ENCODE measurements around the gene ECT2L.
A peak's percentile ranks its signal among the peaks of the same experiment; 100 is the strongest.

The ECT2L gene

DNA sequence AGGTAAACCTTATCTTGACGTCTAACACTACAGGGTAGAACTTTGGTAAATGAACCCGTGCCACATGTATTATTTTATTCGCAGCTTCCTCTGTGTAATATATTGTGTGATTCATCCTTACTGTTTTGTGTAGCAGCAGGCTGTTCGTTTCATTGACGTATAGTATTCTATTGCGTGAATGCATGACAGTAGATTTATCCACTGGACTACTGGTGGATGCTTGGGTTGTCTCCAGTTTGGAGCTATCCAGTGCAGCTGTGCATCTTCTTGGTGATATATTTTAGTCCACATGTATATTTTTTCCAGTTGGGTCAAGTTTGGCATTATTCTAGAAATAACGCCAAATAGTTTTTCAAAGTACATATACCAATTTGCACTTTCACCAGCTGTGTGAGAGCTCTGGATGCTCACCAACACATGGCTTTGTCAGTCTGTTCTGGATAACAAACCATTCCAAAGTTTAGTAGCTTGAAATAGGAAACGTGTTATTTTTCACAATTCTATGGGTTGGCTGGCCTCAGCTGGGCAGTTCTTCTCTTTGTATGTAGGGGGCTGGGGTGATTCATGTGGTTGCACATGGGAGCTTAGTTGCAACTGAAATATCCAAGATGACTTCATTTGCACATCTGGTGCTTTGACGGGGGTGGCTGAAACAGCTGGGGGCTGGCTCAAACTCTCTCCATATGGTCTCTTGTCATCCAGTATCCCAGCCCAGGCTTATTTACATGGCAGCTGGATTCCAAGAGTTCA is 9.3 kb downstream of the ECT2L start:
- peak; percentile 13 to 37 for DNase-seq

DNA sequence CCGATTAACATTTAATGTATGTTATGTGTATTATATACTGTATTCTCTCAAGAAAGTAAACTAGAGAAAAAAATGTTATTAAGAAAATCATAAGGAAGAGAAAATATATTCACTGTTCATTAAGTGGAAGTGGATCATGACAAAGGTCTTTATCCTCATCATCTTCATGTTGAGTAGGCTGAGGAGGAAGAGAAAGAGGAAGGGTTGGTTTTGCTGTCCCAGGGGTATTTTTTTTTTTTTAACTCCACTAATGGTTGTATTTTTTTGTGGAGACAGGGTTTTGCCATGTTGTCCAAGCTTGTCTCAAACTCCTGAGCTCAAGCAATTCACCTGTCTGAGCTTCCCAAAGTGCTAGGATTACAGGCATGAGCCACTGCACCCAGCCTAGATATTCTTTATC is 11.0 kb downstream of the ECT2L start:
- DNase-seq = peak in 1 of 2 donors; percentile 24

DNA sequence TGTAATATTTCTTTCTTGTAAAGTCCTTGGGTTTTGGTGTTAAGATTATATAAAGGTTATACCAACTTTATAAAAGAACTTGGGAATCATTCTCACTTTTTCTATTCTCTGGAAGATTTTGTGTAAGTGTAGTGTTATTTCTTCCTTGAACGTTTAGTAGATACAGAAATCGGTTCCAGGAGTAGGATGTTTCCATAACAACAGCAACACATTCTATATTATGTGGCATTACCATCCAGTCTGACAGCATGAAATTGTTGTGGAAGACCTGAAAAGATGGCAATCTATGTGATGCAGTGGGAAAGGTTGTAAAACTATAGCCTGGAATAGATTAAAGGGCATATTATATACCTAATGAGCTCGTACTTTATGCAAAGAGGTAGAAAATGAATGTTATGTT is 13.8 kb downstream of the ECT2L start:
- no peak for DNase-seq

DNA sequence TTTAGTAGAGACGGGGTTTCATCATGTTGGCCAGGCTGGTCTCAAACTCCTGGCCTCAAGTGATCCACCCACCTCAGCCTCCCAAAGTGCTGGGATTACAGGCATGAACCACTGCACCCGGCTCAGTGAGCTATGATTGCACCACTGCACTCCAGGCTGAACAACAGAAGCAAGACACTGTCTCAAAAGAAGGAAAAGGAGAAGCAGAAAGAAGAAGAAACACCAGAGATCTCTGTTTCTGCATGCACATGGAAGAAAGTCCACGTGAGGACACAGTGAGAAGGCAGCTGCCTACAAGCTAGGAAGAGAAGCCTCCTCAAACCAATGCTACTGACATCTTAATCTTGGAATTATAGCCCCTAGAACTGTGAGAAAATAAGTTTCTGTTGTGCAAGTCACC is 16.0 kb downstream of the ECT2L start:
- peak; percentile 39 to 42 for DNase-seq

DNA sequence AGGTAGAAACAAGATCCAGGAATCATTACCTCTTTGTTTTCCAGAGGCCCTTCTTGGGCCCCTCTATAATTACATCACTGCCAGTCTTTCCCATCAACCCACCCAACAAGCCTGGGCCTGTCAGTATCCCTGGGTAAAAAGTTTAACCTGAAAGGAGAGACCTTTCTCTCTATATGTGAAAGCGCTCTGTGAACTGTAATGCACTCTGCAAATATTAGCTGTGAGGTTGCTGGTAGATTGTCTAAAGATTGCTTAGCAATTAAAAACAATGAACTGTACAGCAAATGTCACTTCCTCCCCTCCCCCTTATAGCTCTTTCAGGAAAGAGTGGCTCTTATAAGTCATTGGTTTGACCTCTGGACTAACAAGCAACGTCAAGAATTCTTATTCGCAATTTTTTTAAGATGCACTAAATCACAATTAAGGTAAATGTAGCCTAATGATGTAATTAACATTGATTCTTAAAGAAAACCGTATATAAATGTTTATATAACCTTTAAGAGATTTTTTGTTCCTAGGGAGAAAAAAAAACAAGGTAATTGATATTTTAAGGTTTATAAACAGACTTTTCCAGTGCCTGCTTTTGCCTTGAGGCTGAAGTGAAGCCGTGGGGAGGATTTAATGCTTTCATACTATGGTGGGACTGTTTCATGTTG is 18.4 kb downstream of the ECT2L start:
- DNase-seq = no peak

DNA sequence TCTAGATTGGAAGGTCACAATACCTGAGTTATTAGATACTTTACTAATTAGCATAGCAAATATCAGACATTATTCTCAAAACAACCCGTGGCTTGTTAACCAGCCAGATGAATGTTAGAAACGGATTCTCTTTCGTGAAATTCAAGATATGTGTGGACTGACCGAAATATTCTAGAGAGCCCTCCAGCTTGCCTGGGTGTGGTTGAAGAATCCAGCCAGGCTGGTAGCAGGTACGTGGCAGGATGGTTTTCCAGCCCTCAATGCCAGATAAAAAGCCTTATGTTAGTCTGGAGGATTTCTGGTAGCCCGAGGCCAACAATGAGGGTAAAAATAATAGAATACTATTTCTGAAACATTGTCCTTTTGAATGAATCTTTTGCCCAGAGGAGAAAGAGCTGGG is 19.3 kb downstream of the ECT2L start:
- no peak for DNase-seq

DNA sequence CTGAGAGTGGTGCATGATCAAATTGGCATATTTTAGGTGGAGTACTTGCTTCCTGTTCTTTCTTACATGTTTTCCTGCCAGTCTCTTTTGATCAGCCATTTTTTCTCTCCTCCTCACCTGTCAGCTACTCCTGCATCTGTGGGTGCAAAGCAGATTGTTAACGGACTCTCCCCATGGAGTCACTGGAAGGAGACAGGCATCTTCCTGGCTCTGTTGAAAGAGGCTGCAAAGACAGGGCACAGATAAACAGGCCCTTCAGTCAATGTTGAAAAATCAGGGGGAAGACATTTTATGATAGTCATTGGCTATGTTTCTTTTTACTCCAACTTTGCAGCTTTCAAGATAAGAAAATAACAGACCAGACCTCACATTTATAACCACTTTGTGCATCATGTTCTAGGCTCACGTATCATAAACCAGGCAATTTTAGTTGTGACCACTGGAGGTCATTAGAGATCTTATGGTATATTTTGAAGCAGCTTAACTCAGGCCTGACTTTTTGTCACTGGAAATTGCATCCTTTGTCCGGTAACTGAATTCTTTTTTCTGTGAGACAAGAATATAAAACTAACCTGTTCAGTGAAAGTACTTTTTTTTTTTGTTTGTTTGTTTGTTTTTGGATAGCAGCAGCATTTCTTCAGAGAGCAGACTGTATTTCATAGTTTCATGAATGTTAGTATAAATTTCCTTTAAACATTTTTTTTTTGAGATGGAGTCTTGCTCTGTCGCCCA is 20.1 kb downstream of the ECT2L start:
- peak; percentile 44 to 64 for DNase-seq

DNA sequence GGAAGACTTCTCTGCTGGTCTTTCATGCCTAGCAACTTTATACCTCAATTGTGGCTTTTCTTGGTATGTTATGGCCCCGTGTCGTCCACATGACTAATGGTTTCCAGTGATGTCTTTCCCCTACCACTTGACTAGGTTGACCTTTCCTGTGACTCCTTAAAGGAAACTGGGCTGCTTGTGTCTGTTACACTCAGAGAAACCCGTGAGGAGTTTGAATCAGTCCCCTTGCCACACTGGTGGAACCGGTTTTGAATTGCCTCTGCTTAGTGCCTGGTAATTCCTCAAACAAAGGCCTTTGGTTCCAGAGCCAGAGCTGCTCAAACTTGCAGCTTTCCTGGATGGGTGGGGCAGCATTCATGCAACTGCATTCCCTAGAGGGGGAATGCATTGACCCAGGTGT is 21.9 kb downstream of the ECT2L start:
- no peak for DNase-seq

DNA sequence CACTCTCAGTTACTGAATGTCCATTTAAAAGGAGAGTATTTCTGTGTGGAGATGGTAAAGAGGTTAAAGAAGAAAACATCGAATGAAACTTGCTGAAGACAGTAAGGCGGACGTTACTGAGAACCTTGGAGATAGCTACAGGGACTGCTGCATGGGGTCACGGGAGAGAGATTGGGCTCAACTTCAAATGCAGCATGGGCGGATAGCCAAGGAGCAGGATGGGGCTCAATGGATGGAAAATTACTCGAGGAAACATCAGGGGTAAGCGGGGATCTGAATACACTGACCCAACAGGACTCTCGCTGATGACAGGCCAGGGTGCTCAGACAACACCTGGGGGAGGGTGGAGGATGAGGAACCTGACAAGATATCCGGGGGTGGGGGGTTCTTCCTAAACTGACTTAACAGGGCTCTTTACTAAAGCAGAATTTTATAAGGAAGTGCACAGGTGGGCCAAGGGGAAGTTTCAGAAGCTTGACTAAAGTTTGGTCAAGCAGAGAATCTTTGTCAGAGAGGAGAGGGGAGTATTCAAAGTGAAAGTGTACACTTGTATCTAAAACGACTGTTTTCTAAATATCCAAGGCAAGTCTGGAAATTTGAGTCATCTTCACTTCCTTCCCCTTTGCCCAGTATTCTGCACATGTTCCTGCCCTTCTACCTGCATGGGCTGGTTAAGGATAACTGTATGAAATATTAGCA is 22.8 kb downstream of the ECT2L start:
- DNase-seq = peak; percentile 1 to 16

DNA sequence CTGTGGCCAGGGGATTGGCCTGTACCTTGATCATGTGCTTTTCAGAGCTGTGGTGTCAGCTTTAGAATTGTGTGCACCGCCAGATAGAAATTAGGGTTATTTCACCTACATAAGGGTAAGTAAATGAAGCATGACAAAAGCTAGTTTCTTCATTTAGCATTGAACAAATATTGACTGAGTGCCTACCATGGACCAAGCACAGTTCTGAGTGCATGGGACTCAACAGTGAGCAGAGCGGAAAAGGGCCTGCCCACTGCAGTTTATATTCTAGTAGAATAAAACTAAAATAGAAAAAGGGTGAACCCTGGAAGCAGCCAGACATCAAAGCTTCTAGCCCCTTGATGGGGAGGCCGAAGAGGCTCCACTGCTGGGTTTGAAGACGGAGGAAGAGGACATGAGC is 25.6 kb downstream of the ECT2L start:
- no peak for DNase-seq

DNA sequence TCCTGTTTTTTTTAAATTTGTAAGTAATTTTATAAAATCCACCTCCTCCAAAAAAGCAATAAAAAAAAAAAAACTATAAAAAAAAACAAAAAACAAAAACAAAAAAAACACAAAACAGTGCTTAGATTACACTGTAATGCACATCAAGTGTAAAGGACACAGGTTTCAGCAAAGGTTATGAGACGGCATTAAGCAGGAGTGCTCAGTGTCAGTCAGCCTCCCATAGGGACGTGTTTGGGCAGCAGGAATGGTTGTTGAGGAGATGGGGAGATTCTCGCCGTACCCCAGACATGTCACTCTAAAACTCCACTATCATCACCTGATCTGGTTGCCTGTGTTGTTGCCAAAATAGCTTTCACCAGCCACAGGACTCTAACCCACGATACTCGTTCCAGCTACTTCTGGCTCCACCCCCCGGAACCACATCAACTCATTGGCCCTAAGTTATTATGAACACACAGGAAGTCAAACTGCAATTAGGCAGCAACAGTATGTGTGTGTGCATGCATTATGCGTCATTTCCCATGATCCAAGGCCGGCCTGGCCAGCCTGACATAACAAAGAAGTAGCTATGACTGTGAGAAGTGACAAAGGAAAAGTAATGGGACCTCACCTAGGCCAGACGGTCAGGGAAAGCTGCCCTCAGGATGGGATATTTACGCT is 28.7 kb downstream of the ECT2L start:
- DNase-seq = no peak

DNA sequence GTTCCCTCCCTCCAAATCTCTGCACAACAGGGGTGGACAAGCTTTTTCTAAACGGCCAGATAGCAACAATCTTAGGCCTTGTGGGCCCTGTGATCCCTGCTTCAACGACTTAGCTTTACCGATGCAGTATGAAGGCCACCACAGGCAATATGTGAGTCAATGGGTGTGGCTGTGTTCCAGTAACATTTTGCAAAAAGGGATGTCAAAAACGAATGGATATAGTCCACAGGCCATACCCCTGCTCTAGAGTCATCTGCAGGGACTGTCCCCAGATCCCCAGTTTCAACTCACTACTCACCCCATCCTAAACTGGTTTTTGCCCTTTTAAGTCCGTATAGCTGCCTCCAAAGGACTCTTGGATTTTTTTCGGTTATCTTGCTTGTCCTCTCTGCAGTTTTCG is 34.4 kb downstream of the ECT2L start:
- no peak for DNase-seq

DNA sequence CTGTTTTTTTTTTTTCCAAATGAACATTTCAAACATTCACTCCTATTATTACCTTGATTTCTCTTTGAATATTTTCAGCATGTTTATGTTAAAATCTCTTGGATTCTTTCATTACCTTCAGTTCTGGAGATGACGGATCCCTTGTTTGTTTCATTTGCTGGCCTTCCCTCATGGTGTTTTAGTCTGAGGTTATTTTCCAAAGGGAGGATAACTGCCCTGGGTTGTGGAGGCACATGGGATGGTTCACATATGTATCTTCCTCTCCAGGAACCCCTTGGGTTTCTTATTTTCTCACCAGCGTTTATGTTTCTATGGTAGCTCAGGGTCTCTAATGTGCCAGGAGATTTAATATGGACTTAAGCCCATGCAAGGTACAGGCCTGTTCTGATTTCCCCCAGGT is 36.3 kb downstream of the ECT2L start:
- no peak for DNase-seq

DNA sequence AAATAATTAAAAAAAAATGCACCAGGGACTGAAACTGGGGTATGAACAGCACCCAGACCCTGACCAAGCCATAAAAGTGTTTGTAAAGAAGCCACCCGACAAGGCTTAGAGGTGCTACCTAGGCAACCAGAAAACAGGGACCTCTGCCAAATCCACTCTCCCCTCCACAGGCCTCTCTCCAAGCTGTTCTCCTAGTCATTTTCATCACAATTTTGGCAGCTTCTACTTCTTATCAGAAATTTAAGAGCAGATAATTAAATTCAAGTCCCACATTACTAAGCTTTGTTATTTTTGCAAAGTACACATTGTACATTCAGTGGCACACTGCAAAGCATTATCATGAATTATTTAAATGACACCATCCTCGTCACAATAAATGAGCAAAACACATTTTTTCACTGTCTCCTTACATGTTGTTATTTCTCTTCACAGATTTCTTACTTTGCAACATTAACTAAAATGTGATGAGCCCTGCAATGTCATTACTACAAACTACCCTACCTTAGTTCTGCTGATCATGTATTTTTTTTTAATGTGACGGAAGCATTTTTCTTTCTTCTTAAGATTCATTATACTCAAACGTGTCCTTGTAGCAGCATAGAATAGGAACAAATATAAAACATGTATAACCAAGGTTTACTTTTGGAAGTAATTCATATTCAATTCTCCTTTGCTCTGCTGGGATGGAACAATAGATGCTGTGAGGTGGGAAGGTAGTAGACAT is 38.1 kb downstream of the ECT2L start:
- DNase-seq = no peak

DNA sequence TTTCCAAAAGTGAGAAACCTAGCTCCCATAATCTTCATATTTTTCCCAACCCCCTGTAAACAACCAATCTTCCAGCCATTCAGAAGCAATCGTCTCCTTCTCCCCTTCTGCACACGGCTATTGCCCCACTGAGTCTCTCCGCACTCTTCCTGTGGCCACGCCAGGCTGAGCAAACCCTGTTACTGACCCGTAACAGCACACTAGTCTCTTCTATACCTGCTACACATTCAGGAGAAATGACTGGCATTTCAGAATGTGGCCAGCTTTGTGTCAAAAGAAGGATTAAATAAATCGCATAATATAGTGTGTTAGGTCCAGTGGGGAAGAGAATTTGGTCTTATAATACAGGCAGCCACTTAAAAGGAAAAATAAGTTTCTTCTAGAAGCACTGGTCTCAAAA is 41.4 kb downstream of the ECT2L start:
- DNase-seq = no peak

DNA sequence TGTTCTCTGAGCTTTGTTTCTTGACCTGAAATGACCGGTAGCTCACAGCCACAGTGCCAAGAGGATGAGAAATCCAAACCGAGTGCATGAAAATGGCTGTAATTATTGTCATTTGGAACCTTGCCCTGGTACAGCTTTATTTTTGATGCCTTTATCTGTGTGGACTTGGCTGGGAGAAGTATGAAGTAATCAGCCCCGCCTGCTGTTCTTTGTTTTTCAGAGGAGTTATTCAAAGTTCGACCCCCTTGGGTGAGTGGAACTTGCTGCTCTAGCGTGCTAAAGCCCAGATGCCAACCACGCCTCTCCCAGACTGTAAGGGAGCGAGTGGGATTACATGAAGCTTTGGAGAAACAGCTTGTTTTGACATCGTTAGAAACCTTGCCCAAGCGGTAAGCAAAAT is 48.3 kb downstream of the ECT2L start:
- no peak for DNase-seq

DNA sequence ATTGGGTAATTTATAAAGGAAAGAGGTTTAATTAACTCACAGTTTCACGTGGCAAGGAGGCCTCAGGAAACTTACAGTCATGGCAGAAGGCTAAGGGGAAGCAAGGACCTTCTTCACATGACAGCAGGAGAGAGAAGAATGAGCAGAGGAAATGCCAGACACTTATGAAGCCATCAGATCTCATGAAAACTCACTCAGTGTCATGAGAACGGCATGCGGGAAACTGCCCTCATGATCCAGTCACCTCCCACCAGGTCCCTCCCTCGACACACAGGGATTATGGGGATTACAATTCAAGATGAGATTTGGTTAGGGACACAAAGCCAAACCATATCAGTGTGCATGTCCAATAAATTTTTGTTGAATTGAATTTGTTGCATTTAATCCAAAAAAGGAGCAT is 52.0 kb downstream of the ECT2L start:
- DNase-seq = no peak

DNA sequence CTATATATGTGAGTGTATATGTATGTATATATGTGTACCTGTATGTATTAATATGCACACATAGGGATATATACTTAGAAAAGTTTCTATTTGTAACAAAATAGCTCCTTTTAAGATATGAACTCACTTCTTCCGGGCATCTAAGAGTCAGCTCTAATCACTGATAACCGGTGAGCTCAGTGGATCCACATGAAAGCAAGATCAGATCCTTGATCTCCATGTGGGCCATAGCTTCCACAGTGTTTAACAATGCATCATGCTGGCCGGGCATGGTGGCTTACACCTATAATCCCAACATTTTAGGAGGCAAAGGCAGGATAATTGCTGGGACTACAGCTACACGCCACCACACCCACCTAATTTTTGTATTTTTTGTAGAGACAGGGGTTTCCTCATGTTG is 52.6 kb downstream of the ECT2L start:
- no peak for DNase-seq

DNA sequence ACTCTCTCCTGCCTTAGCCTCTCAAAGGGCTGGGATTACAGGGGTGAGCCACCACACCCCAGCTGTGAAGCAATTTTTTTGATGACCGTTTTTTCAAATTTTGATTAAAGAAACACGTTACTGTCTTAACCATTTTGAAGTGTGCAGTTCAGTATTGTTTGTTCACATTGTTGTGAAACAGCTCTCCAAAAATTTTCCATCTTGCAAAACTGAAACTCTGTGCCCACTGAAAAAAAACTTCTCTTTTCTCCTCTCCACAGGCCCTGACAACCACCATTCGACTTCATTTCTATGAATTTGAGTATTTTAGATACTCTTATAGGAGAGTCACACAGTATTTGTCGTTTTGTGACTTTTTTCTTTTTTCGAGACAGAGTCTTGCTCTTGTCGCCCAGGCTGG is 53.9 kb downstream of the ECT2L start:
- DNase-seq = peak; percentile 77 to 82

DNA sequence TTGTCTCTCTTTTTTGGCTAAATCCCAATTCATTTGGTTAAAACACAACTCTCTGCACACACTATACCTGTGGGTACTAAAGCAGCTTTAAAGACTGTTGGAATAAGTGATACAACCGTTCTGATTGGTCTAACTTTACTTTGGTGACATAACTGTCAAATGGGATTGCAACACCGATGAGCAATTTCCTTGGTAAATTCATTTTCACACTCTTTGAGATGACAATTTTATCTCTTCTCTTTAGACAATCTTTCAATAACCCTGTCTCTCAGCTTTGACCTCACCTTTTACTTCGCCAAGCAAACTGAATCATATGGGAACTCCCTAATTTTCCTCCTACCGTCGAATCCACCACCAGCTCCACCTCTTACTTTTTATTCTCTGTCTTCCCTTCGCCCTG is 60.8 kb downstream of the ECT2L start:
- peak; percentile 7 to 41 for DNase-seq

DNA sequence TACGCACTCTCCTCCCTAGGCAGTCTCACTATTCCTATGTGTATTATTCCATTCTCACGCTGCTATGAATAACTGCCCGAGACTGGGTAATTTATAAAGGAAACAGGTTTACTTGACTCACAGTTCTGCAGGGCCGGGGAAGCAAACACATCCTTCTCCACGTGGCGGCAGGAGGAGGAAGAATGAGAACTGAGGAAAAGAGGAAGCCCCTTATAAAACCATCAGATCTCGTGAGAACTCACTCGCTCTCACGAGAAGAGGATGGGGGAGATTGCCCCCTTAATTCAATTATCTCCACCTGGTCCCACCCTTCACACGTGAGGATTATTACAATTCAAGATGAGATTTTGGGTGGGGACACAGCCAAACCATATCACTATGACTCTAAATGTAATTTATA is 61.9 kb downstream of the ECT2L start:
- no peak for DNase-seq

DNA sequence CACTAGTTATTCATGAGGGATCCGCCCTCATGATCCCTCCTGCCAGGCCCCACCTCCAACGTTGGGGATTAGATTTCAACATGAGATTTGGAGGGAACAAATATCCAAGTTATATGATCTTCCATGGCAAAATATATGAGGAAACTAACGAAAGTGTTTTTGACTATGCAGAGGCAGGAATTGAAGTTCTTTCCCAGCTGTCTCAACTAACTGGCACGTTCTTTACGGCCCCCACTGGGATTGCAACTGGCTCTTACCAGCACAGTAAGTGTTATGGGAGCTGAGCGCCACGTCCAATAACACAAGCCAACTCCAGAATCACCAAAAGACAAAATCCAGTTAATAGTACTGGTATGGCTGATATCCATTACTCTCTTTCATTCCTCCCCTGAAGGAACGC is 66.6 kb downstream of the ECT2L start:
- no peak for DNase-seq

Measured in inflammatory macrophage treated with lipopolysaccharide for 1 hour (primary cell).